DOHH2 (cell line): ENCODE data around the gene ANKRD22.

Source experiments
- H3F3A ChIP-seq: fragments of 200-600 bp; sonication (generic), shearing (Covaris generic); 2 replicates; pipeline ENCODE4 v1.6.0; 2016; ENCODE audit warnings: antibody characterized with exemption, mild to moderate bottlenecking; ENCODE audit not compliant: control insufficient read depth, insufficient read depth
- H3K27ac ChIP-seq: fragments of 200-600 bp; sonication (generic); 2 replicates; pipeline ENCODE4 v1.5.1; 2014; ENCODE audit warnings: low read depth, mild to moderate bottlenecking, low read length, moderate library complexity
- H3K27me3 ChIP-seq: fragments of 200-600 bp; sonication (generic); 2 replicates; pipeline ENCODE4 v1.6.1; 2014; ENCODE audit warnings: mild to moderate bottlenecking, low read length, mixed read lengths; ENCODE audit not compliant: control insufficient read depth
- H3K36me3 ChIP-seq: fragments of 200-600 bp; sonication (generic); 2 replicates; pipeline ENCODE4 v1.6.1; 2014; ENCODE audit warnings: mild to moderate bottlenecking, low read length, moderate library complexity, mixed read lengths; ENCODE audit not compliant: control insufficient read depth
- H3K4me1 ChIP-seq: fragments of 200-600 bp; sonication (generic); 2 replicates; pipeline ENCODE4 v1.6.1; 2014; ENCODE audit warnings: mild to moderate bottlenecking, low read length, mixed read lengths; ENCODE audit not compliant: control insufficient read depth
- H3K4me2 ChIP-seq: fragments of 200-600 bp; sonication (generic); 2 replicates; pipeline ENCODE4 v1.6.0; 2014; ENCODE audit warnings: mild to moderate bottlenecking, low read length, moderate library complexity
- H3K4me3 ChIP-seq: fragments of 200-600 bp; sonication (generic); 2 replicates; pipeline ENCODE4 v1.5.1; 2014; ENCODE audit warnings: mild to moderate bottlenecking, low read length, mixed read lengths
- H3K79me2 ChIP-seq: fragments of 200-600 bp; sonication (generic); 2 replicates; pipeline ENCODE4 v1.6.1; 2014; ENCODE audit warnings: mild to moderate bottlenecking, low read length, mixed read lengths; ENCODE audit not compliant: control insufficient read depth
- H3K9me2 ChIP-seq: fragments of 200-600 bp; sonication (generic); replicated peaks from 2 replicates; pipeline ENCODE4 v1.6.1; 2014; ENCODE audit warnings: mild to moderate bottlenecking, low read length, mixed read lengths; ENCODE audit not compliant: control insufficient read depth
- H3K9me3 ChIP-seq: fragments of 200-600 bp; sonication (generic); 2 replicates; pipeline ENCODE4 v1.6.1; 2014; ENCODE audit warnings: antibody characterized with exemption, low read length, mixed read lengths; ENCODE audit not compliant: control insufficient read depth, insufficient read depth
- H4K20me1 ChIP-seq: fragments of 200-600 bp; sonication (generic); 2 replicates; pipeline ENCODE4 v1.6.0; 2014; ENCODE audit warnings: low read depth, mild to moderate bottlenecking, antibody characterized with exemption, low read length, moderate library complexity; ENCODE audit not compliant: control insufficient read depth, insufficient read depth
- CTCF ChIP-seq: fragments of 200-600 bp; sonication (generic); IDR thresholded peaks from one replicate; pipeline ENCODE4 v1.5.1; 2014; ENCODE audit warnings: antibody characterized with exemption, mild to moderate bottlenecking, low read depth, low read length; ENCODE audit not compliant: poor library complexity, severe bottlenecking
- EZH2phosphoT487 ChIP-seq: fragments of 200-600 bp; sonication (generic); IDR thresholded peaks from 2 replicates; pipeline ENCODE4 v1.6.1; 2017; ENCODE audit warnings: borderline replicate concordance, mild to moderate bottlenecking, antibody characterized with exemption, low read length, moderate library complexity, mixed read lengths

The ANKRD22 gene

GRCh38 chr10:88820748-88821401 lies 30.8 kb downstream of the ANKRD22 start:
- H3K4me3 ChIP-seq: no peak overlapping the region
- TF ChIP-seq CTCF: no peak
- no peak for TF ChIP-seq EZH2phosphoT487
- no peaks in the 10 kb centered on the region for H3K79me2 ChIP-seq
- H3K9me3 ChIP-seq: no peaks in the 10 kb centered on the region
- H3K27me3 ChIP-seq: peaks cover 20% of the 10 kb centered on the region
- H3K36me3 ChIP-seq: no peaks in the 10 kb centered on the region
- H3K4me1 ChIP-seq: no peaks in the 10 kb centered on the region
- H3K27ac ChIP-seq: no peak overlapping the region
- H3K4me2 ChIP-seq: no peak overlapping the region
- H3F3A ChIP-seq: no peaks in the 10 kb centered on the region
- no peaks in the 10 kb centered on the region for H3K9me2 ChIP-seq
- H4K20me1 ChIP-seq: no peaks in the 10 kb centered on the region

- Histone ChIP-seq H3K4me2 (no peak overlapping the region), H3K4me3 (no peak overlapping the region), H3K9me2 (no peaks in the 10 kb centered on the region), H3K4me1 (no peaks in the 10 kb centered on the region), H4K20me1 (no peaks in the 10 kb centered on the region), H3K9me3 (no peaks in the 10 kb centered on the region), H3K79me2 (no peaks in the 10 kb centered on the region), H3F3A (no peaks in the 10 kb centered on the region), H3K27me3 (peaks cover 23% of the 10 kb centered on the region), H3K27ac (no peak overlapping the region), H3K36me3 (no peaks in the 10 kb centered on the region)
- no peak for TF ChIP-seq EZH2phosphoT487
- no peak for TF ChIP-seq CTCF
Measured at GRCh38 chr10:88819290-88819689, 32.4 kb downstream of the ANKRD22 start.

- H3K9me3 ChIP-seq: no peaks in the 10 kb centered on the region
- H3K27ac ChIP-seq: no peak overlapping the region
Measured at GRCh38 chr10:88813200-88813599, 38.4 kb downstream of the ANKRD22 start.

More at GRCh38 chr10:88813200-88813599, 38.4 kb downstream of the ANKRD22 start:
- H4K20me1 ChIP-seq: no peaks in the 10 kb centered on the region
- TF ChIP-seq EZH2phosphoT487 (no peak), CTCF (no peak)
- H3K27me3 ChIP-seq: peaks cover 34% of the 10 kb centered on the region
- H3K9me2 ChIP-seq: no peaks in the 10 kb centered on the region
- H3K79me2 ChIP-seq: no peaks in the 10 kb centered on the region
- H3K36me3 ChIP-seq: no peaks in the 10 kb centered on the region
- H3K4me3 ChIP-seq: no peak overlapping the region
- H3F3A ChIP-seq: no peaks in the 10 kb centered on the region
- no peaks in the 10 kb centered on the region for H3K4me1 ChIP-seq
- H3K4me2 ChIP-seq: no peak overlapping the region
